Brain pericyte (primary cell): ENCODE data around the gene SPATA12.

Experiments used
- DNase-seq: peaks from one replicate; pipeline ENCODE4 v3.0.0-alpha.2; 2012; ENCODE audit warnings: low read depth, low spot score

Gene SPATA12, protein sequence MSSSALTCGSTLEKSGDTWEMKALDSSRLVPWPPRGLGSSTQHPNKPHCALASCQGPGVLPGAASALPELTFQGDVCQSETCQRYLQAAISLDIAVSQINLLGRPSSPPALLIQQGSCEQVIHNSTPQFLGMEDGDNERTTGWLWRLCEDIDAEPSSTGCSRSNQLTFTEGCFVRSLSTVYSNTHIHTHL

GRCh38 chr3:57060089-57060821 lies at the start of gene SPATA12:
Gene SPATA12 (plus strand): TSS chr3:57060664. CDS start chr3:57073695, 13,031 bp downstream.
- DNase-seq, result no peak

DNA sequence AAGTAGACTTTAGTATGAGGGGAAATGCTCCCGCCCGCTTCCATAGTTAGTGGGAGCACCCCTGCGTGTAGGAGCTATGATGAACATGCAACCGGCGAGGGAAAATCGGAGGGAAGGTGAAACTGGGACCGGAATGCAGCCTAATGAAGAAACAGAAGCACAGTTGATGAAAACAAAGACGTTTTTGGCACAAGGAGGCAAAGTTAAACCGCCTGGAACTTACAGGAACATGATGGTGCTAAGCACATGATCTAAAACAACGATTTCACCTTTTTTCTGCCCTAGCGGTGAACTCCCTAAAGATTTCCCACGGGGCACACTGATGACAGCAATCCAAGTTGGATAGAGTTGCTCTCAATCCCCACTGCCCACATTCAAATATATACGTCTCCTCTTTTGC lies 49.4 kb upstream of the SPATA12 start:
- no peak for DNase-seq

- DNase-seq, result no peak
These were observed 47.6 kb upstream of the SPATA12 start for GRCh38 chr3:57012847-57013246.

- DNase-seq, result no peak
These were observed 45.1 kb upstream of the SPATA12 start for GRCh38 chr3:57015350-57015729.

DNA sequence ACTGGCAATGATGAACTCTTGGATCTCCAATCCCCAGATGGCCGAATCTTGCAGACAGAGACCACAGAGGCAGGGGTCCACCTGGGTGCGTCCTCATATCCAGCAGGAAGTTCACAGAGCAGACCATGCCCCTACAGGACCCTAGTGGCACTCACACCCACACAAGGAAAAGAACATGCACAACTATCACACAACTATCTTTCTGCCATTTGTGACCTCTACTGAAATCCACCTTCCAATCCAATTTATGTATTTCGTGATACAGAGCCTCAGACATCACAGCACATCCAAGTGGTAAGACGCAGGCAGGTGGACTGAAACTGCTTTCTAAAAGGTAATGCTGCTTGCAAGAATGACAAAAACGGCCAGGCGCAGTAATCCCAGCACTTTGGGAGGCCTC lies 44.6 kb upstream of the SPATA12 start:
- no peak for DNase-seq

DNA sequence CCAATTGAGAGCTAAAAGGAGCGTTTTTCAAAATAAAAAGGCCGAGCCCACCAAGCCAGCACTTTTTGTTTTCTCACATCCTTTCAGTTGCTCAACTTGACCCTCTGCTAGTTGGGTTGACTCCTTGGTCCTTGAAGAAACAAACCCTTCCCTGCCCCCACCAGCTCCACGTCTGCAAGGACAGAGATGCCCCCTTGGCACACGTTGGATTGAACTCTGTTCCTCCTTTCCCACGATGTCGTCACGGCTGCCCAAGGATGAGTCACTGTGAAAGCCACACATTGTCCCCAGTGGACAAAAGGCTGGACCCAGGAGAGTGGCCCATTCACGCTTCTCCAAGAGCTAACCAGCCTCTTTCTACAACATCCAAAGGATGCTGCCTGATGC lies 43.0 kb upstream of the SPATA12 start:
- DNase-seq, result no peak

DNA sequence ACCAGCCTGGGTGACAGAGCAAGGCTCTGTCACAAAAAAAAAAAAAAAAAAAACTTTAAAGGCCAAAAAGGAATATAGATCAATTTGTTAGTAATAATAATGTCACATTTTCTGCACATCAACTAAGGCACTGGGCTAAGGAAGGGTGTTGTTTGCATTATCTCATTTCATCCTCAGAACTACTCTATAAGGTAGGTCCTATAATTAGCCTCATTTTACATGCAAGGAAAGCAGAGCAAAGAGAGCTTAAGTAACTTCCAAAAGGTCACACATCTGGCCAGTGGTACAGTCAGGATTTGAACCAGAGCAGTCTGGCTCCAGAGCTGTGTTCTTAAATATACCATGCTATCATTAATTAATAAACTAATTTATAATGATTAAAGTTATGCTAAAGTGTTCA lies 42.2 kb upstream of the SPATA12 start:
- no peak for DNase-seq

GRCh38 chr3:57019057-57019456 lies 41.4 kb upstream of the SPATA12 start:
- DNase-seq, result no peak

DNA sequence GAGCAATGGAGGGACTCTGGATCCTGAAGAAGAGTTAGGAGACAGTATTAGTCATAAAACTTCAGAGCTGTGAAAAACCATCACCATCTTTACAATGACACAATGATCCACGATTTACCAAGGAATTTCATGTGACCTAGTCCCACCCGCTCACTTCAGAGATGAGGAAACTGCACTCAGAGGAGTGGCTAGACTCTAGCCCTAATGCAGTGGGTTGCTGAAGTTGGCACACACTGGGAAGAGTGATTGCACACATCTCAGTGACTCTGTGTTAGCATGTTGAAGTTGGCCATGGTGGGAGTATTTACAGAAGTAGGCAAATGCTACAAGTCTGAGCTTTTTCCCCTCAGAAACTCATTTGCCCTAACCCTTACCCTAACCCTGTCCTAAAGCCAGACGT lies 35.2 kb upstream of the SPATA12 start:
- no peak for DNase-seq

DNA sequence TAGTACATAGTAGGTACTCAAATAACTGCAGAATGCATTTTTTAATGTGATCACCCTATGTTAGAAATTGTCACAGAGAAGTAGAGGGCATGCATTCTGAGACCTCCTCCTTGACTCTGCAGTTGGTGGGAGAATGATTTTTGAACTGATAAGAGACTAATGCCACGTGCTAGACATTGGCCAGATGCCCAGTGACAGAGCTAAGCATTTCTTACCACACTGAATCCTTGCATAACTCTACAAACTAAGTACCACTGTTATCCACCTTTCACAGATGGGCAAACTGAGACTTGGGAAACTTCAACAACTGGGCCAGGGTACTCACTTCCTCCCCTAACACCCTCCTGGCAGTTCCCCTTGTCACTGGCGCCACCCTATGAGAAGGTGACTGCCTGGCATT lies 33.5 kb upstream of the SPATA12 start:
- no peak for DNase-seq

DNA sequence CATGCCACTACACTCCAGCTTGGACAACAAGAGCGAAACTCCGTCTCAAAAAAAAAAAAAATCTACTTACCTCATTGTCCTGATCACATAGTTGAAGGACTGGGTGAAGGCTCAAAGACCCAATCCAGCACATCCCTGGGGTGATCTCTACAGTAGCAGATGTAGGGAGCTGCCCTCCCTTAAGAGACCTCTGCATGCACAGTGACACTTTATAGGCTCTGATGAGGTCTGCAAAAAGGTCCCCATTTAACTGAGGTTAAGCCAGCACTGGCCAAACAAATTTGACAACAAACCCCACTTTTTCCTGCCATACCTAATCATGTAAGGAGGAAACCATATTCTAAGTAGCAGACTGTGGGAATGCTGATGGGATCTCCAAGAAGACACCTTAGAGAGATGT lies 31.1 kb upstream of the SPATA12 start:
- DNase-seq, result no peak

DNA sequence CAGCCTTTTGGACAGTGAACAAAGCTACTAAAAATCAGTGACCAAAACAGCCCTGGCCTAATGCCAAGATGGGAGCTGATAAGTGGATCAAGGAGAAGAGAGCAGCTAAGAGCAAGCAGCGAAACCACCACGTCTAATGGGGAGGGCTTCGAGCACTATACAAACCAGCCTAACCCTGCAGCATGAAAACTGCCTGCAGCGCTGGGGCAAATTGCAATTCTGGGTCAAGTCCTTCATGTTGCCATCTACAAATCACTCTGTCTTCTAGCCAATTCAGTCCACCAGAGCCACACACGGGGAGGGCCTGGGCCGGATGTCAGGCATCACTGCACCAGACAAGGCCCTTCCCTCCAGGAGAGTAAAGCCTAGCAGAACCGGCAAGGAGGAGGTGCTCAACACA lies 30.5 kb upstream of the SPATA12 start:
- DNase-seq, result no peak

DNA sequence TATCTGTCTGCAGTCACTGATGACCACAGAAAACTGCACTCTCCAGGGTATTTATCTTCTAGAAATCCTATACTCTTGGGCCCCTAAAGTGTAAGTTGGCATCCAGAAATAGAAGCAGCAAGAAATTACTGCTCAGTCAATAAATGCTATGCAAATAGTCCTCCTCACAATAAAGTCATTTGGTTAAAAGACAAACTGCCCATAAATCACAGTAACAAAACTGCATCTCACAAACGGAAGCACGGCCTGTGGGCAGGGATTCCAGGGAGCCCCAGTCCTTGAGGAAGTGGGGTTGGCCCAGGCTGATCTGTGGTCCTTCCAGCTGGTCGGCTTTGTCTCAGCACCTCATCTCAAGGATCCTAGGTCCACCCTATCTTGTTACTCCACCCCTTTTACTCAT lies 29.7 kb upstream of the SPATA12 start:
- no peak for DNase-seq

- no peak for DNase-seq
These were observed 28.6 kb upstream of the SPATA12 start for GRCh38 chr3:57031631-57032541.

GRCh38 chr3:57036952-57037351 lies 23.5 kb upstream of the SPATA12 start:
- DNase-seq, result no peak

- no peak for DNase-seq
These were observed 21.8 kb upstream of the SPATA12 start for GRCh38 chr3:57038466-57039164.

- no peak for DNase-seq
These were observed 18.8 kb upstream of the SPATA12 start for GRCh38 chr3:57041674-57042073.

GRCh38 chr3:57043518-57043917 lies 16.9 kb upstream of the SPATA12 start:
- no peak for DNase-seq

DNA sequence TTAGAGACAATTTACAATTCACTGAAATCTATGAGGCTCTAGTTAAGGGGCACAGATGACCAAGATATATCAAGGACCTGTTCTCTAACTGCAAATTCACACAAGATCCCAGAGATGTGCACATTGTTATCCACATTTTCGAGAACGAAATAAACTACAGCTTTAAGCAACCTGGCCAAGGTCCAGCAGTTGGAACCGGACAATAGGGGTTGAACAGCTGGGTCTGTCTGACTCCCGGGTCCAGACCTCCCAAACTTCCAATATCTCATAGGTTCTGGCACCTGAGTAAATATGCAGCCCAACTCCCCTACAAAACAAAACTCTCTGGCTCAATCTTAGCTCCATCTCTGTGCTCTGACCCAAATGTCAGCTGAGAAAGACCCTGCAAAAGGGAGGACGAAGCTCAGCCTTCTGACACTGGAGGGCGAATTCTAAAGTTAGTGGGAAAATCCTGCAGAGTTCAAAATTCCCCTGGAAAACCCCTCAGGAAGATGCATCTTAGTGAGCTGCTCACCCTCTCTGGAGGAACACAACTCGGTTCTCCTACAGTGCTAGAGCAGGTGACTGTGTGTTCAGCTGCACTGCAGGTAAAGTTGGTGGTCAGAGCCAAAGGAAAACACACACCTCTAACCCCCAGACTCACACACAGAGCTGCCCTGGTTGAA lies 14.2 kb upstream of the SPATA12 start:
- no peak for DNase-seq

GRCh38 chr3:57048052-57048671 lies 12.3 kb upstream of the SPATA12 start:
- no peak for DNase-seq

DNA sequence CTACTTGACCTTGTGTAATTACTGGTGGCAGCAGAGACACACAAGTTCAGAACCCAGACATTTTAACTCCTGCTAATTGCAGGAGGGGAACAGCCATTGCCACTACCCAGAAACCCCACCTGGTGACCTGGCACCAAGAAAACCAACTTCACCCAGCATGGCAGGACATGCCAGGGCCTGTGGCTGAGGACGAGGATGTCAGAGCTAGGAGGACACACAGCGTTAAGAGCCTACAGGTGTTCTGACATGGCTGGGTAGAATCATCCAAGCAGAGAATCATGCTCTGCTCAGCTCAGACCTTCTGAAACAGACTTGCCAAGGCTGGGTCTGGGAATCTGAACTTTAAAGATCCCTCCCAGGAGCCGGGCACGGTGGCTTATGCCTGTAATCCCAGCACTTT lies 11.7 kb upstream of the SPATA12 start:
- no peak for DNase-seq
